ENCODE data around the gene ST6GAL1.
"Not testable (repeated sequence)": the region's sequence is repeated elsewhere in the genome, so short reads cannot be mapped to it uniquely, and the experiment has no call there.

- TF ChIP-seq ETV6 (conservative IDR thresholded peaks at IDR 0.05 in 1 of 2, IDR thresholded peaks at IDR 0.05 in 1 of 2; ENCODE audit: borderline replicate concordance in 1 of 2, low read depth in 1 of 2); NFYB (IDR thresholded peaks at IDR 0.05; ENCODE audit: insufficient read depth, low read depth, low read length); CTCF (IDR thresholded peaks at IDR 0.05 in 2 of 3, conservative IDR thresholded peaks at IDR 0.05 in 1 of 3; ENCODE audit: control insufficient read depth in 2 of 3, extremely low read depth in 1 of 3, insufficient read depth in 1 of 3, low read depth in 3 of 3, low read length in 3 of 3); RFX5 (IDR thresholded peaks at IDR 0.05; ENCODE audit: low read depth, low read length); DPF2 (IDR thresholded peaks at IDR 0.05): not testable (repeated sequence)
These were observed 36.9 kb downstream of the ST6GAL1 start for GRCh38 chr3:186967236-186967635.

Measured in GM12878 (cell line).